GM23338 (cell line): Measurements from ENCODE around the gene VAV3. TPM values are rescaled to one million over a fixed set of nuclear protein-coding genes. Genes with fewer than 3 reads are reported as not detected.

Experiments used
- ATAC-seq: fragments of 200-7000 bp; cut with Tn5 transposase; 3 replicates; pipeline ENCODE4 v1.9.1; 2020
- DNase-seq: peaks from one replicate; pipeline ENCODE4 v3.0.0-alpha.2; 2015; ENCODE audit warnings: low spot score
- H2AFZ ChIP-seq: fragments of 200-600 bp; sonication (generic); 2 replicates; pipeline ENCODE4 v1.8.0; 2016; ENCODE audit warnings: antibody characterized with exemption, mild to moderate bottlenecking, moderate library complexity
- H3F3A ChIP-seq: fragments of 200-600 bp; sonication (generic); replicated peaks from 2 replicates; pipeline ENCODE4 v1.8.0; 2017; ENCODE audit warnings: antibody characterized with exemption, mixed run types, low read depth
- H3K27ac ChIP-seq: fragments of 200-600 bp; sonication (generic); 2 replicates; pipeline ENCODE4 v1.6.1; 2016; ENCODE audit warnings: low read depth
- H3K27me3 ChIP-seq: fragments of 200-600 bp; sonication (generic); 2 replicates; pipeline ENCODE4 v1.8.0; 2016; ENCODE audit warnings: mild to moderate bottlenecking, mixed run types, moderate library complexity; ENCODE audit not compliant: insufficient read depth
- H3K36me3 ChIP-seq: fragments of 200-600 bp; sonication (generic); 2 replicates; pipeline ENCODE4 v1.8.0; 2016; ENCODE audit warnings: mild to moderate bottlenecking; ENCODE audit not compliant: insufficient read depth
- H3K4me1 ChIP-seq: fragments of 200-600 bp; sonication (generic); 2 replicates; pipeline ENCODE4 v1.8.0; 2016; ENCODE audit warnings: mild to moderate bottlenecking, moderate library complexity; ENCODE audit not compliant: insufficient read depth
- H3K4me2 ChIP-seq: fragments of 200-600 bp; sonication (generic); 2 replicates; pipeline ENCODE4 v1.7.1; 2017; ENCODE audit warnings: mixed run types
- H3K4me3 ChIP-seq: fragments of 200-600 bp; sonication (generic); 2 replicates; pipeline ENCODE4 v1.6.1; 2016; ENCODE audit warnings: mixed run types
- H3K79me2 ChIP-seq: fragments of 200-600 bp; sonication (generic); replicated peaks from 2 replicates; pipeline ENCODE4 v1.8.0; 2017; ENCODE audit warnings: mild to moderate bottlenecking; ENCODE audit not compliant: insufficient read depth
- H3K9me2 ChIP-seq: fragments of 200-600 bp; sonication (generic); 2 replicates; pipeline ENCODE4 v1.8.0; 2017; ENCODE audit not compliant: insufficient read depth
- H4K20me1 ChIP-seq: fragments of 200-600 bp; sonication (generic); replicated peaks from 2 replicates; pipeline ENCODE4 v1.8.0; 2017; ENCODE audit warnings: mild to moderate bottlenecking; ENCODE audit not compliant: insufficient read depth
- H3K27ac Mint-ChIP-seq: 2 replicates; pipeline ENCODE4 v1.8.0; 2020; ENCODE audit warnings: inconsistent platforms, mild to moderate bottlenecking, moderate library complexity, mixed read lengths
- H3K27me3 Mint-ChIP-seq: 3 replicates; pipeline ENCODE4 v1.8.0; 2022; ENCODE audit warnings: low read depth, mild to moderate bottlenecking, moderate library complexity, mixed read lengths, inconsistent platforms; ENCODE audit not compliant: insufficient read depth, poor library complexity
- H3K36me3 Mint-ChIP-seq: 3 replicates; pipeline ENCODE4 v1.8.0; 2021; ENCODE audit warnings: low read depth, mild to moderate bottlenecking, inconsistent platforms, moderate library complexity, mixed read lengths
- H3K4me1 Mint-ChIP-seq: 3 replicates; pipeline ENCODE4 v1.8.0; 2020; ENCODE audit warnings: mild to moderate bottlenecking, inconsistent platforms, mixed read lengths
- H3K4me3 Mint-ChIP-seq: 3 replicates; pipeline ENCODE4 v1.8.0; 2021; ENCODE audit warnings: moderate library complexity, mild to moderate bottlenecking, inconsistent platforms, mixed read lengths
- H3K9me3 Mint-ChIP-seq: 3 replicates; pipeline ENCODE4 v1.8.0; 2020; ENCODE audit warnings: moderate library complexity, mild to moderate bottlenecking, inconsistent platforms, mixed read lengths
- CREB1 ChIP-seq: fragments of 250-450 bp; sonication (Bioruptor Pico); IDR thresholded peaks from 2 replicates; pipeline ENCODE4 v1.5.0; 2020; ENCODE audit warnings: low read depth, mild to moderate bottlenecking, moderate library complexity
- EZH2 ChIP-seq: fragments of 200-600 bp; sonication (generic); IDR thresholded peaks from one replicate; pipeline ENCODE4 v1.8.0; 2017; ENCODE audit warnings: antibody characterized with exemption, mild to moderate bottlenecking, low read depth; ENCODE audit not compliant: unreplicated experiment
- JUNB ChIP-seq: IDR thresholded peaks from one replicate; pipeline ENCODE4 v1.6.1; 2016; ENCODE audit warnings: antibody characterized with exemption; ENCODE audit not compliant: unreplicated experiment
- ZNF114 ChIP-seq: fragments of 250-450 bp; sonication (Bioruptor Pico); IDR thresholded peaks from 2 replicates; pipeline ENCODE4 v1.5.0; 2020; ENCODE audit warnings: mild to moderate bottlenecking, moderate library complexity
- ZNF331 ChIP-seq: fragments of 250-450 bp; sonication (Bioruptor Pico); IDR thresholded peaks from 2 replicates; pipeline ENCODE4 v1.5.0; 2020; ENCODE audit warnings: low read depth, mild to moderate bottlenecking, moderate library complexity
- ZNF462 ChIP-seq: fragments of 250-450 bp; sonication (Bioruptor Pico); IDR thresholded peaks from 2 replicates; pipeline ENCODE4 v1.5.0; 2020; ENCODE audit warnings: mild to moderate bottlenecking, moderate library complexity
- polyA plus RNA-seq: library from polyadenylated mRNA; unstranded; fragments of >200 nt; fragmentation: Nextera tagmentation; extraction: Ambion mirVana; gene quantifications from 2 replicates; pipeline ENCODE4 v1.2.1, GENCODE V29; 2016
- total RNA-seq: library from RNA; depleted of rRNA; stranded (reverse); fragments of >200 nt; shearing (Covaris generic); gene quantifications from 2 replicates; pipeline ENCODE4 v1.2.3, GENCODE V29; 2014
- TF ChIP-seq, protein P1 (sequence below), 2 experiments: fragments of 200-600 bp in 1 of 2; sonication (generic) in 1 of 2; conservative IDR thresholded peaks; 2 replicates each; pipeline versions ENCODE4 v1.5.1 to v1.6.1; 2016 to 2017; ENCODE audit warnings: antibody characterized with exemption in 2 of 2, low read depth in 2 of 2, mild to moderate bottlenecking in 2 of 2, moderate library complexity in 1 of 2
- TF ChIP-seq, protein P2 (sequence below): IDR thresholded peaks from 2 replicates; pipeline ENCODE4 v1.6.1; 2016; ENCODE audit warnings: antibody characterized with exemption

Gene VAV3
- total and polyA plus RNA-seq, 2 experiments from 2014 or later = 3.0 to 11.3 TPM

- Mint-ChIP-seq H3K9me3 (no peaks in the 10 kb centered on the region), H3K27me3 (no peaks in the 10 kb centered on the region), H3K27ac (no peak overlapping the region; the same call in 1 of the 2 replicates), H3K4me1 (peaks cover 20% of the 10 kb centered on the region), H3K4me3 (no peak overlapping the region), H3K36me3 (no peaks in the 10 kb centered on the region)
- no peaks in the 10 kb centered on the region for H3K36me3 ChIP-seq
- H3K79me2 ChIP-seq = no peaks in the 10 kb centered on the region
- no peak overlapping the region for H3K4me2 ChIP-seq
- no peak overlapping the region for H3K27ac ChIP-seq
- no peak for TF ChIP-seq JUNB
- no peak for TF ChIP-seq ZNF114 (CRISPR knock-in tag)
- TF ChIP-seq EZH2 = no peak
- TF ChIP-seq ZNF331 (CRISPR knock-in tag) = no peak
- TF ChIP-seq, protein P1, sequence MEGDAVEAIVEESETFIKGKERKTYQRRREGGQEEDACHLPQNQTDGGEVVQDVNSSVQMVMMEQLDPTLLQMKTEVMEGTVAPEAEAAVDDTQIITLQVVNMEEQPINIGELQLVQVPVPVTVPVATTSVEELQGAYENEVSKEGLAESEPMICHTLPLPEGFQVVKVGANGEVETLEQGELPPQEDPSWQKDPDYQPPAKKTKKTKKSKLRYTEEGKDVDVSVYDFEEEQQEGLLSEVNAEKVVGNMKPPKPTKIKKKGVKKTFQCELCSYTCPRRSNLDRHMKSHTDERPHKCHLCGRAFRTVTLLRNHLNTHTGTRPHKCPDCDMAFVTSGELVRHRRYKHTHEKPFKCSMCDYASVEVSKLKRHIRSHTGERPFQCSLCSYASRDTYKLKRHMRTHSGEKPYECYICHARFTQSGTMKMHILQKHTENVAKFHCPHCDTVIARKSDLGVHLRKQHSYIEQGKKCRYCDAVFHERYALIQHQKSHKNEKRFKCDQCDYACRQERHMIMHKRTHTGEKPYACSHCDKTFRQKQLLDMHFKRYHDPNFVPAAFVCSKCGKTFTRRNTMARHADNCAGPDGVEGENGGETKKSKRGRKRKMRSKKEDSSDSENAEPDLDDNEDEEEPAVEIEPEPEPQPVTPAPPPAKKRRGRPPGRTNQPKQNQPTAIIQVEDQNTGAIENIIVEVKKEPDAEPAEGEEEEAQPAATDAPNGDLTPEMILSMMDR (conservative IDR thresholded peaks at IDR 0.05; ENCODE audit: low read depth in 2 of 2) = no peak
- H2AFZ ChIP-seq = no peak overlapping the region
- peaks cover 4% of the 10 kb centered on the region for H3K4me1 ChIP-seq
- no peak for ATAC-seq
- H3F3A ChIP-seq = no peaks in the 10 kb centered on the region
- no peaks in the 10 kb centered on the region for H4K20me1 ChIP-seq
- no peak for DNase-seq
- H3K9me2 ChIP-seq = no peaks in the 10 kb centered on the region
- H3K4me3 ChIP-seq = no peak overlapping the region
- H3K27me3 ChIP-seq = no peaks in the 10 kb centered on the region
Observed at GRCh38 chr1:107794571-107794970, 170.4 kb downstream of the VAV3 start.

DNA sequence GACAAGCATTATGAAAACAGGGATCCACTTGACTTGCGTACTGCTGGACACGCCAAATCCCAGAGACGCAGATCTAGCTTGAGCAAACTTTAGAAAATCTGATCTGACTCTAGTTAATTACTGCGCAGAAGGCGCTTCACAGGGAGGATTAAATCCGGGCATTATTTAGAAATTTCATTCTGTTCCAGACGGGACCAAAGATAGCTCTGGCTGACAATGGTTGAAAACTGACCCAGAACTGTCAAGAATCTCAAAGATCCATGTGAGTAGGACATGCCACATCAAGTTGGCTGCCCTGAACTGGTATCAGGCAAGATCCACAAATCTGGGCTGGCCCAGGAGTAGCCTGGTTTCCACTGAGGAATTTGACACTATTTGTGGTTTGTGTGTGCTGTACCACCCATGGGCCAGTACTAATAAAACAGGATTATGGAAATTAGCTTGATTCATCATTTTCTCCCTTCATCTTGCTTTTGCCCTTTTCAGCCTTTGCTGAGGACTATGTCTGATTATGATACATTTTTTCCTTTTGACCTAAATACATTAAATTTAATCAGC lies 171.0 kb downstream of the VAV3 start:
- H3K27ac Mint-ChIP-seq = no peak overlapping the region
- H3K4me3 ChIP-seq = no peak overlapping the region
- TF ChIP-seq CREB1 (CRISPR knock-in tag) (no peak), JUNB (no peak), ZNF331 (CRISPR knock-in tag) (no peak), ZNF462 (CRISPR knock-in tag) (no peak), EZH2 (no peak)
- TF ChIP-seq, protein P2, sequence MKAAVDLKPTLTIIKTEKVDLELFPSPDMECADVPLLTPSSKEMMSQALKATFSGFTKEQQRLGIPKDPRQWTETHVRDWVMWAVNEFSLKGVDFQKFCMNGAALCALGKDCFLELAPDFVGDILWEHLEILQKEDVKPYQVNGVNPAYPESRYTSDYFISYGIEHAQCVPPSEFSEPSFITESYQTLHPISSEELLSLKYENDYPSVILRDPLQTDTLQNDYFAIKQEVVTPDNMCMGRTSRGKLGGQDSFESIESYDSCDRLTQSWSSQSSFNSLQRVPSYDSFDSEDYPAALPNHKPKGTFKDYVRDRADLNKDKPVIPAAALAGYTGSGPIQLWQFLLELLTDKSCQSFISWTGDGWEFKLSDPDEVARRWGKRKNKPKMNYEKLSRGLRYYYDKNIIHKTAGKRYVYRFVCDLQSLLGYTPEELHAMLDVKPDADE = no peak
- TF ChIP-seq, protein P1 (conservative IDR thresholded peaks at IDR 0.05; ENCODE audit: low read depth in 2 of 2) = no peak
- no peak overlapping the region for H3K4me2 ChIP-seq
- no peak for DNase-seq
- no peak for ATAC-seq
- no peaks in the 10 kb centered on the region for H4K20me1 ChIP-seq
- H3K79me2 ChIP-seq = no peaks in the 10 kb centered on the region
- peaks cover 25% of the 10 kb centered on the region for H3K4me1 Mint-ChIP-seq
- peaks cover 8% of the 10 kb centered on the region for H3K4me1 ChIP-seq
- no peak overlapping the region for H3K4me3 Mint-ChIP-seq
- H3K27ac ChIP-seq = no peak overlapping the region
- no peaks in the 10 kb centered on the region for H3K9me2 ChIP-seq
- H2AFZ ChIP-seq = no peak overlapping the region
- no peaks in the 10 kb centered on the region for H3K27me3 Mint-ChIP-seq
- H3K36me3 ChIP-seq = no peaks in the 10 kb centered on the region
- no peaks in the 10 kb centered on the region for H3K36me3 Mint-ChIP-seq
- H3K27me3 ChIP-seq = no peaks in the 10 kb centered on the region
- no peaks in the 10 kb centered on the region for H3F3A ChIP-seq
- H3K9me3 Mint-ChIP-seq = no peaks in the 10 kb centered on the region
